SU-DHL-6 (cell line): Measurements from ENCODE around the gene PLEKHA7.

Experiments
- H2AFZ ChIP-seq: fragments of 200-600 bp; sonication (generic); 2 replicates; pipeline ENCODE4 v1.6.1; 2014; ENCODE audit warnings: low read depth, mild to moderate bottlenecking, moderate library complexity, mixed read lengths, antibody characterized with exemption, low read length; ENCODE audit not compliant: severe bottlenecking
- H3F3A ChIP-seq: fragments of 200-600 bp; shearing (Covaris generic); 2 replicates; pipeline ENCODE4 v1.6.0; 2016; ENCODE audit warnings: antibody characterized with exemption, mild to moderate bottlenecking; ENCODE audit not compliant: insufficient read depth
- H3K27ac ChIP-seq: fragments of 200-600 bp; sonication (generic); 2 replicates; pipeline ENCODE4 v1.5.1; 2016; ENCODE audit warnings: low read depth, mild to moderate bottlenecking, low read length, moderate library complexity, mixed read lengths
- H3K27me3 ChIP-seq: fragments of 200-600 bp; sonication (generic), shearing (Covaris generic); 2 replicates; pipeline ENCODE4 v1.6.0; 2014; ENCODE audit warnings: mild to moderate bottlenecking, low read length
- H3K36me3 ChIP-seq: fragments of 200-600 bp; sonication (generic); 2 replicates; pipeline ENCODE4 v1.6.1; 2014; ENCODE audit warnings: mild to moderate bottlenecking, low read length, mixed read lengths
- H3K4me2 ChIP-seq: fragments of 300-600, 200-600 bp; shearing (Covaris generic), sonication (generic); 2 replicates; pipeline ENCODE4 v1.6.0; 2014; ENCODE audit warnings: low read length, low read depth, mild to moderate bottlenecking; ENCODE audit not compliant: poor library complexity, severe bottlenecking
- H3K4me3 ChIP-seq: fragments of 200-600 bp; sonication (generic); 2 replicates; pipeline ENCODE4 v1.5.1; 2014; ENCODE audit warnings: antibody characterized with exemption, low read length, mild to moderate bottlenecking, mixed read lengths; ENCODE audit not compliant: insufficient read depth, poor library complexity, severe bottlenecking
- H3K79me2 ChIP-seq: fragments of 200-600 bp; sonication (generic); 2 replicates; pipeline ENCODE4 v1.6.1; 2014; ENCODE audit warnings: mild to moderate bottlenecking, low read length, moderate library complexity; ENCODE audit not compliant: insufficient read depth
- H3K9ac ChIP-seq: fragments of 200-600 bp; sonication (generic); 2 replicates; pipeline ENCODE4 v1.7.0; 2014; ENCODE audit warnings: mild to moderate bottlenecking, low read length
- H3K9me2 ChIP-seq: fragments of 200-600 bp; sonication (generic); replicated peaks from 2 replicates; pipeline ENCODE4 v1.6.1; 2014; ENCODE audit warnings: low read length; ENCODE audit not compliant: insufficient read depth
- H3K9me3 ChIP-seq: fragments of 200-600 bp; sonication (generic); 2 replicates; pipeline ENCODE4 v1.6.1; 2014; ENCODE audit warnings: low read length, mixed read lengths; ENCODE audit not compliant: insufficient read depth
- H4K20me1 ChIP-seq: fragments of 200-600 bp; sonication (generic); 2 replicates; pipeline ENCODE4 v1.6.1; 2014; ENCODE audit warnings: low read depth, mild to moderate bottlenecking, antibody characterized with exemption, low read length, moderate library complexity, mixed read lengths
- EZH2phosphoT487 ChIP-seq: fragments of 200-600 bp; sonication (generic), shearing (Covaris generic); conservative IDR thresholded peaks from 2 replicates; pipeline ENCODE4 v1.6.1; 2018; ENCODE audit warnings: mild to moderate bottlenecking, antibody characterized with exemption, low read length, moderate library complexity, mixed read lengths
- TF ChIP-seq, protein P1 (sequence below): fragments of 200-600 bp; sonication (generic); IDR thresholded peaks from one replicate; pipeline ENCODE4 v1.5.1; 2017; ENCODE audit warnings: antibody characterized with exemption, mild to moderate bottlenecking, low read length, moderate library complexity; ENCODE audit not compliant: insufficient read depth, poor library complexity, severe bottlenecking

PLEKHA7 gene

DNA sequence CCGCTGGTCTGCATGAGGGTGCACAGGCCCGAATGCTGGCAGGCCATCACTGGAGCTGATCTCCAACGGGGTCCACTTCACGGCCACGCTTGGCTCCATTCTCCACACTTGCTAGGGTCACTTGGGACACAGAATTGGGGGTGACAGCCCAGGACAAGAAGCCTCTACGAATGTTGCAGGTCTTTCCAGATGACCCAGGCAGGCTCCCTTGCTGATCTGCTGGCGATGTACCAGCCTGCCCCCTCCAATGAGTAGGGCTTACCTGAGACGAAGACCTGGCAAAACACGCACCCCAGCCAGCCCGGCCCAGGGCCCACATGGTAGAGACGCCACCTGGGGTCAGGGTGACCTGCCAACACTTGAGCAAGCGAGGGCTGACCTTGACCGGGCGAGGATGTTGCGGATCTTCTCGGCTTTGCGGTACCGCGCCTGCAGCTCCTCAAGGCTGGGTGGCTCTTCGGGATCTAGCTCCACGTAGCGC is 230.9 kb downstream of the PLEKHA7 start:
- no peak overlapping the region for H3K4me2 ChIP-seq
- no peak overlapping the region for H3K9ac ChIP-seq
- H3K79me2 ChIP-seq, result no peaks in the 10 kb centered on the region
- no peak overlapping the region for H3K4me3 ChIP-seq
- H3K36me3 ChIP-seq, result no peaks in the 10 kb centered on the region
- no peaks in the 10 kb centered on the region for H3K27me3 ChIP-seq
- H3K27ac ChIP-seq, result no peak overlapping the region
- no peak for TF ChIP-seq EZH2phosphoT487
- TF ChIP-seq, protein P1, sequence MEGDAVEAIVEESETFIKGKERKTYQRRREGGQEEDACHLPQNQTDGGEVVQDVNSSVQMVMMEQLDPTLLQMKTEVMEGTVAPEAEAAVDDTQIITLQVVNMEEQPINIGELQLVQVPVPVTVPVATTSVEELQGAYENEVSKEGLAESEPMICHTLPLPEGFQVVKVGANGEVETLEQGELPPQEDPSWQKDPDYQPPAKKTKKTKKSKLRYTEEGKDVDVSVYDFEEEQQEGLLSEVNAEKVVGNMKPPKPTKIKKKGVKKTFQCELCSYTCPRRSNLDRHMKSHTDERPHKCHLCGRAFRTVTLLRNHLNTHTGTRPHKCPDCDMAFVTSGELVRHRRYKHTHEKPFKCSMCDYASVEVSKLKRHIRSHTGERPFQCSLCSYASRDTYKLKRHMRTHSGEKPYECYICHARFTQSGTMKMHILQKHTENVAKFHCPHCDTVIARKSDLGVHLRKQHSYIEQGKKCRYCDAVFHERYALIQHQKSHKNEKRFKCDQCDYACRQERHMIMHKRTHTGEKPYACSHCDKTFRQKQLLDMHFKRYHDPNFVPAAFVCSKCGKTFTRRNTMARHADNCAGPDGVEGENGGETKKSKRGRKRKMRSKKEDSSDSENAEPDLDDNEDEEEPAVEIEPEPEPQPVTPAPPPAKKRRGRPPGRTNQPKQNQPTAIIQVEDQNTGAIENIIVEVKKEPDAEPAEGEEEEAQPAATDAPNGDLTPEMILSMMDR, result no peak
- H4K20me1 ChIP-seq, result no peaks in the 10 kb centered on the region
- H3K9me2 ChIP-seq, result no peaks in the 10 kb centered on the region
- H2AFZ ChIP-seq, result no peak overlapping the region
- H3F3A ChIP-seq, result no peaks in the 10 kb centered on the region
- H3K9me3 ChIP-seq, result no peaks in the 10 kb centered on the region

DNA sequence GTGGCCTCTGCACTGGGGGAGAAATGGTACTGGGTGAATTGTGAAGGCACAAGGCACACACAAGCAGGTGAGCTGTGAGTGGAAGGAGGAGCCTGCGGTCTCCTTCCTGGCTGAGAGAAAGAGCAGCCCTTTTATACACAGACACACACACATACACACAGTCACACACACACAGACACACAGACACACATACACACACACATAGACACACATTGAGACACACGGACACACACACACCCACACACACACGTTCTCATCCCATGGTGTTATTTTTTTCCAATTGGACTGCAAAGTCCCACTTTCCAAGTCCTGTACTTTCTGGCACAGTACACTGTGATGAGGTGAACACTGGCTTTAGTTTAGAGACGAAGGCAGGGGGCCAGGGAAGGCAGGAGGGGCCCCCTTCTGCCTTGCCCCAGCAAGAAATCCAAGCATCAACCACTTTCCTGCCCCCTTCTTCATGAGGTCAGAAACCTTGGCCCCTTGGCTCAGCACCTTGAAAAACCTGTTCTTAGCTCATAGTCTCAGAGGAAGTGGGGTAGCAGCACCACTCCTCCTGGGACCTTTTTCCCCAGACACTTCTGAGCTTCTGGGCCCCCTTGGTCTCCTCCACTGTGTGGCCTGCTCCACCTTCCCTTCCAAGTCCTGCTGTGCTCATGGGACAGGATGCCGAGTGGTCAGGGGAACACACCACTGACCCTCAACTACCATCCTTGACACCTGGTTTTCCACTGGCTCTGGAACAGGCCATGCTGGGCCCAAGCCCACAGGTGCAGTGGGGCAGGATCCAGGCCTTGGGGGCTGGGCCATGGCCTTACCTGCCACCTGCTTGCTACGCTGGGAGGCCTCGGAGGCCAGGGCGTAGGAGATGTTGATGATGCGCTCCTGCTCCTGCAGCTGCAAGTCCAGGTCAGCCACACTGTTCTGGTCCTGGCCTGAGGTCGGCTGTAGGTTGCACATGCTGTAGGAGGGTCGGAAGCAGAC is 232.0 kb downstream of the PLEKHA7 start:
- H3K4me2 ChIP-seq, result no peak overlapping the region
- no peak overlapping the region for H3K27ac ChIP-seq

DNA sequence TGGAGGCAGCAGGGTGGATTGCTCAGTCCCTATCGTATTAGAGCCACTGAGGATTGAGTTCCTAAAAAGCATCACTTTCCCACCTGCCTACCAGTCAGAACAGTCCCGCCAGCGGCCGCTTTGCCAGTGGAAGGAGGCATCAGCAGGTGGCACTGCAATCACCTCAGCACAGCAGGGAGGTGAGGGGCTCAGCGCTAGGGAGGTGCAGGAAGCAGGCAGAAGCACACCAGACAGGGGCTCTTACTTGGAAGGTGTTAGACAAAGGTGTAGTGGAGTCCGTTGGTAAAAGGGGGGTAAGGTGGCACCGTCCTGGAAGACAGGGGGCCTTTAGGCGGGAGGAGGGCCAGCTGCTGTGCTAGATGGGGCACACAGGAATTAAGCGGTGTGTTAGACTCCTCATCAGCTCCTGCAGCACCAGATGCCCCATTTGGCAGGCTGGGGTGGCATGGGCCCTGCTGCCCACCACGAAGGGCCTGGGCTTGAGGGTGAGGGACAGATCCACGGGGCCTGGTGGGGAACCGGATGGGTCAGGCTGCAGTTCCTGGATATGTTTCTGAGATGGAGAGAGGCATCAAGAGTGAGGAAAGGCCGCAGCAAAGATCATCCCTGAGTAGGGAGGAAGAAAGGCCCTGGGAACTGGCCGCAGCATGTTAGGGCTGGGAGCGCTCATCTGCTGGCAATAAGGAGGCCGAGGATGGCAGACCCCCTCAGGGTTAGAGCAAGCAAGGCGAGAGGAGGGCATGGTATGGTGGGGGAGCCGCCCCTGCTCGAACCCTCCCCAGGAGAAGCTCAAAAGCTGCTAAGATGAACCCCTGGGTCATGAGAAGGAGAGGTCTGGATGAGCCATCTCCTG is 233.3 kb downstream of the PLEKHA7 start:
- no peak for TF ChIP-seq EZH2phosphoT487
- TF ChIP-seq, protein P1, result no peak
- no peaks in the 10 kb centered on the region for H3F3A ChIP-seq
- no peaks in the 10 kb centered on the region for H3K9me3 ChIP-seq
- H3K79me2 ChIP-seq, result no peaks in the 10 kb centered on the region
- H3K4me2 ChIP-seq, result no peak overlapping the region
- no peaks in the 10 kb centered on the region for H3K36me3 ChIP-seq
- no peaks in the 10 kb centered on the region for H4K20me1 ChIP-seq
- H3K4me3 ChIP-seq, result no peak overlapping the region
- H3K27me3 ChIP-seq, result no peaks in the 10 kb centered on the region
- no peak overlapping the region for H3K9ac ChIP-seq
- no peaks in the 10 kb centered on the region for H3K9me2 ChIP-seq
- H3K27ac ChIP-seq, result no peak overlapping the region
- no peak overlapping the region for H2AFZ ChIP-seq

More for the DNA sequence above, 232.0 kb downstream of the PLEKHA7 start:
- H2AFZ ChIP-seq, result no peak overlapping the region
- TF ChIP-seq, protein P1, result no peak
- TF ChIP-seq EZH2phosphoT487, result no peak
- no peaks in the 10 kb centered on the region for H3K9me3 ChIP-seq
- no peaks in the 10 kb centered on the region for H3F3A ChIP-seq
- no peaks in the 10 kb centered on the region for H3K9me2 ChIP-seq
- no peaks in the 10 kb centered on the region for H3K79me2 ChIP-seq
- H4K20me1 ChIP-seq, result no peaks in the 10 kb centered on the region
- H3K27me3 ChIP-seq, result no peaks in the 10 kb centered on the region
- H3K9ac ChIP-seq, result no peak overlapping the region
- no peak overlapping the region for H3K4me3 ChIP-seq
- H3K36me3 ChIP-seq, result no peaks in the 10 kb centered on the region
